ENCODE data around the gene MEMO1. TPM values are rescaled to one million over a fixed set of nuclear protein-coding genes. Genes with fewer than 3 reads are reported as not detected.
"Not testable (repeated sequence)": the region's sequence is repeated elsewhere in the genome, so short reads cannot be mapped to it uniquely, and the experiment has no call there.

Gene MEMO1
- 10 to 100 TPM; 24.3 to 56.6 (median 34.3) TPM for total RNA-seq

GRCh38 chr2:32010670-32011484 is at the start of gene MEMO1:
TSS of gene MEMO1 (minus strand) at chr2:32011008. CDS start at chr2:32010247, 761 bp downstream.
- 0 to 60% (median 0%) methylated on average over 1 to 4 of the region's 57 CpGs; no CpG with 5 or more reads in 1 of the 10 experiments for WGBS, 10 experiments
- Histone ChIP-seq H3K4me3 (peak within 1 kb of the TSS; percentile 80 to 94 (median 88)), H3K27ac (peak within 1 kb of the TSS; percentile 74 to 98), H3K4me1 (replicated peaks in 1 of 2) (peaks cover 9 to 14% of the 10 kb centered on the region in 2 donors)
- peak; percentile 61 to 89 (median 82) for ATAC-seq (replicated peaks in 6 of 8)
- in situ Hi-C loops (cut with MboI; ENCODE audit: low pct_unique_long_range_greater_than_20kb in 2 of 9, low sequenced_read_pairs in 9 of 9, unreplicated experiment in 9 of 9) = no loop called here

DNA sequence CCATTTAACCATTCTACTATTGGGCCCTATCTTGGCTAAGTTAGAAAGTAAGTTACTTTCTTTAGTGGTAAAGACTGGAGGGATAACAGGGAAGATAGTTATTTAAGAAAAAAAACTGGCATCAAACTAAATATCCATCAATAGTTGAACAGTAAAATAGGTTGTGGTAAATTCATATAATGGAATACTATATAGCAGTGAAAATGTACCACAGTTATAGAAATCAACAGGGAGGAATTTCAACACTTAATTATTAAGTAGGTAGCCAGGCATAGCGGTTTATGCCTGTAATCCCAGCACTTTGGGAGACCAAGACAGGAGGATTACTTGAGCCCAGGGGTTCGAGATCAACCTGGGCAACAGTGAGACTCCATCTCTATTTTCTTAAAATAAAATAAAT is 49.5 kb upstream of the MEMO1 start:
- no peak overlapping the region for H3K27ac ChIP-seq
- ATAC-seq (replicated peaks in 6 of 8) = no peak
- no peak overlapping the region for H3K4me3 ChIP-seq
- in situ Hi-C loops (cut with MboI; ENCODE audit: low pct_unique_long_range_greater_than_20kb in 2 of 9, low sequenced_read_pairs in 9 of 9, unreplicated experiment in 9 of 9) = no loop called here
- 55 to 100% (median 88%) methylated on average over 1 to 2 of the region's 2 CpGs; no CpG with 5 or more reads in 2 of the 10 experiments for WGBS, 10 experiments
- H3K4me1 ChIP-seq (replicated peaks in 1 of 2) = peaks cover 5 to 9% of the 10 kb centered on the region in 2 donors

- no peak overlapping the region for H3K4me3 ChIP-seq
- H3K27ac ChIP-seq = no peak overlapping the region
- 0 to 100% (median 95%) methylated on average over 1 to 2 of the region's 2 CpGs; no CpG with 5 or more reads in 1 of the 10 experiments for WGBS, 10 experiments
- no peak for ATAC-seq (replicated peaks in 6 of 8)
- in situ Hi-C loops (cut with MboI; ENCODE audit: low pct_unique_long_range_greater_than_20kb in 2 of 9, low sequenced_read_pairs in 9 of 9, unreplicated experiment in 9 of 9) = no loop called here
- H3K4me1 ChIP-seq (replicated peaks in 1 of 2) = peaks cover 0 to 5% of the 10 kb centered on the region in 2 donors
Observed at GRCh38 chr2:32058130-32058529, 47.3 kb upstream of the MEMO1 start.

DNA sequence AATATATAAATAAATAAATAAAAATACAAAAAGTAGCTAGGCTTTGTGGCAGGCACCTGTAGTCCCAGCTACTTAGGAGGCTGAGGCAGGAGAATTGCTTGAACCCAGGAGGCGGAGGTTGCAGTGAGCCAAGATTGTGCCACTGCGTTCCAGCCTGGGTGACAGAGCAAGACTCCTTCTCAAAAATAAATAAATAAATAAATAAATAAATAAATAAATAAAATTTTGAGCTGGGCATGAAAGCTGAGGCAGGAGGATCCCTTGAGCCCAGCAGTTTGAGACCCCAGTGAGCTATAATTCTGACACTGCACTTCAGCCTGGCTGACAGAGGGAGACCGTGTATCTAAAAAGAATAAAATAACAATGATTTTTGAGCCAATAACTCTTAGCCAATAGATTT is 43.8 kb upstream of the MEMO1 start:
- in situ Hi-C loops (cut with MboI; ENCODE audit: low pct_unique_long_range_greater_than_20kb in 2 of 9, low sequenced_read_pairs in 9 of 9, unreplicated experiment in 9 of 9); H3K4me1 ChIP-seq (replicated peaks in 1 of 2); H3K27ac ChIP-seq; H3K4me3 ChIP-seq; ATAC-seq (replicated peaks in 6 of 8): not testable (repeated sequence)
- 67 to 100% (median 85%) methylated on average over 1 to 3 of the region's 3 CpGs; no CpG with 5 or more reads in 1 of the 10 experiments for WGBS, 10 experiments

- no peak for ATAC-seq (replicated peaks in 6 of 8)
- Histone ChIP-seq H3K4me3 (no peak overlapping the region), H3K27ac (no peak overlapping the region), H3K4me1 (replicated peaks in 1 of 2) (no peaks in the 10 kb centered on the region)
- 76 to 98% (median 91%) methylated on average over 4 to 9 of the region's 11 CpGs; no CpG with 5 or more reads in 2 of the 10 experiments for WGBS, 10 experiments
- in situ Hi-C loops (cut with MboI; ENCODE audit: low pct_unique_long_range_greater_than_20kb in 2 of 9, low sequenced_read_pairs in 9 of 9, unreplicated experiment in 9 of 9) = no loop called here
Observed at GRCh38 chr2:32051836-32052439, 41.1 kb upstream of the MEMO1 start.

DNA sequence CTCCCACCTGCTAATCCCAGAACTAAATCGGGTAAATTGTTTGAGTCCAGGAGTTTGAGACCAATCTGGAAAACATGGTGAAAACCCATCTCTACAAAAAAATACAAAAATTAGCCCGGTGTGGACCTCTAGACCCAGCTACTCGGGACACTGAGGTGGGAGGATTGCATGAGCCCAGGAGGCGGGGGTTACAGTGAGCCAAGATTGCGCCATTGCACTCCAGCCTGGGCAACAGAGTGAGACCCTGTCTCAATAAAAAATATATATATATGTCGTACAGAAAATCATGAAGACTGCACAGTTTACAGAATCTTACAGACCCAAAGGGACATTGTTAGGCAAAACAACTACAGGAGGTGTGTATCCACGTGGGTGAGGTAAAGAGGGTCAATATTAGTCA is 32.8 kb upstream of the MEMO1 start:
- 0 to 90% (median 61%) methylated on average over 1 to 7 of the region's 7 CpGs; no CpG with 5 or more reads in 2 of the 10 experiments for WGBS, 10 experiments
- Histone ChIP-seq H3K4me1 (replicated peaks in 1 of 2) (peaks cover 3 to 4% of the 10 kb centered on the region in 2 donors), H3K4me3 (no peak overlapping the region), H3K27ac (no peak overlapping the region)
- ATAC-seq (replicated peaks in 6 of 8) = no peak
- in situ Hi-C loops (cut with MboI; ENCODE audit: low pct_unique_long_range_greater_than_20kb in 2 of 9, low sequenced_read_pairs in 9 of 9, unreplicated experiment in 9 of 9) = no loop called here

- 0 to 3% (median 0%) methylated on average over 4 to 19 of the region's 43 CpGs; no CpG with 5 or more reads in 5 of the 10 experiments for WGBS, 10 experiments
- Histone ChIP-seq H3K4me1 (replicated peaks in 1 of 2) (peaks cover 3 to 6% of the 10 kb centered on the region in 2 donors), H3K4me3 (peak within 1 kb of the TSS; percentile 63 to 95 (median 71)), H3K27ac (peak within 1 kb of the TSS; percentile 48 to 63)
- ATAC-seq (replicated peaks in 6 of 8) = peak; percentile 92 to 97 (median 95)
- in situ Hi-C loops (cut with MboI; ENCODE audit: low pct_unique_long_range_greater_than_20kb in 2 of 9, low sequenced_read_pairs in 9 of 9, unreplicated experiment in 9 of 9) = no loop called here
Observed at GRCh38 chr2:32039447-32040219, 28.8 kb upstream of the MEMO1 start, which contains the start of gene DPY30. TSS of gene DPY30 (minus strand) at chr2:32039805. CDS start at chr2:32039456, 349 bp downstream.

DNA sequence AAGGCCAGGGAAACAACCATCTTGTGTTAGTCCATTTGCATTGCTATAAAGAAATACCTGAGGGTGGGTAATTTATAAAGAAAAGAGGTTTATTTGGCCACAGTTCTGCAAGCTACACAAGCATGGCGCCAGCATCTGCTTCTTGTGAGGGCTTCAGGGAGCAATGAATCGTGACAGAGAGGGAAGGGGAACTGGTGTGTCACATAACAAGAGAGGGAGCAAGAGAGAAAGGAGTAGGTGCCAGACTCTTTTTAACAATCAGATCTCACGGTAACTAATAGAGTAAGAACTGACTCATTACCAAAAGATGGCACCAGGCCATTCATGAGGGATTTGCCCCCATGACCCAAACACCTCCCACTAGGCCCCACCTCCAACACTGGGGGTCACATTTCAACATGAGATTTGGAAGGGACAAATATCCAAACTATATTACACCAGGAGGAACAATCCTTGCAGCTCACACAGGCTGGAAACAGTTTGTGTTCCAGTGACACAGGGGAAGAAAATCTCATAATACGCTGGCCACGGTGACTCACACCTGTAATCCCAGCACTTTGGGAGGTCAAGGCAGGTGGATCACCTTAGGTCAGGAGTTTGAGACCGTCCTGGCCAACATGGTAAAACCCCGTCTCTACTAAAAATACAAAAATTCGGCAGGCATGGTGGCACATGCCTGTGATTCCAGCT is 23.5 kb upstream of the MEMO1 start:
- 70 to 100% (median 90%) methylated on average over 1 to 8 of the region's 8 CpGs for WGBS, 10 experiments
- H3K27ac ChIP-seq; ATAC-seq (replicated peaks in 6 of 8); H3K4me3 ChIP-seq; H3K4me1 ChIP-seq (replicated peaks in 1 of 2); in situ Hi-C loops (cut with MboI; ENCODE audit: low pct_unique_long_range_greater_than_20kb in 2 of 9, low sequenced_read_pairs in 9 of 9, unreplicated experiment in 9 of 9): not testable (repeated sequence)

DNA sequence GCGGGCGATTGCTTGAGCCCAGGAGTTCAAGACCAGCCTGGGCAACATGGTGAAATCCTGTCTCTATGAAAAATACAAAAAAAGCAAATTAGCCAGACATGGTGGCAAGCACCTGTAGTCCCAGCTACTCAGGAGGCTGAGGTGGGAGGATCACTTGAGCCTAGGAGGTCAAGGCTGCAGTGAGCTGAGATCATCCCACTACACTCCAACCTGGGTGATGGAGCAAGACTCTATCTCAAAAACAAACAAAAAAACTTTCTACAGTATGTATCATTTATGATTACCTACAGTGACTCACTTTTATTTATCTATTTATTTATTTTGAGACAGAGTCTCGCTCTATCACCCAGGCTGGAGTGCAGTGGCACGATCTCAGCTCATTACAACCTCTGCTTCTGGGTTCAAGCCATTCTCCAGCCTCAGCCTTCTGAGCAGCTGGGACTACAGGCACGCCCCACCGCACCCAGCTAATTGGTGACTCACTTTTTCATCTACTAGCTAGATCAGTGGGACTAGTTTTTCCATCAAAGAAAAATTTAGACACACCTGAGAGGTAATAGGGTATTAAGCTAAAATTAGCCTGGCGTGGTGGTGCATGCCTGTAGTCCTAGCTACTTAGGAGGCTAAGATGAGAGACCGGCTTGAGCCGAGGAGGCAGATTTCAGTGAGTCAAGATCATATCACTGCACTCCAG is 8.1 kb upstream of the MEMO1 start:
- H3K4me1 ChIP-seq (replicated peaks in 1 of 2); H3K4me3 ChIP-seq; H3K27ac ChIP-seq; in situ Hi-C loops (cut with MboI; ENCODE audit: low pct_unique_long_range_greater_than_20kb in 2 of 9, low sequenced_read_pairs in 9 of 9, unreplicated experiment in 9 of 9): not testable (repeated sequence)
- peak in 2 of 8 experiments; percentile 54 to 89 for ATAC-seq (replicated peaks in 6 of 8)
- 78 to 100% (median 97%) methylated on average over 1 to 9 of the region's 9 CpGs; no CpG with 5 or more reads in 2 of the 10 experiments for WGBS, 10 experiments

- ATAC-seq (replicated peaks in 6 of 8) = no peak
- Histone ChIP-seq H3K4me1 (replicated peaks in 1 of 2) (peaks cover 4 to 11% of the 10 kb centered on the region in 2 donors), H3K27ac (no peak overlapping the region), H3K4me3 (no peak overlapping the region)
- WGBS, 10 experiments = 88 to 100% (median 100%) methylated on average over 1 of the region's 1 CpG; no CpG with 5 or more reads in 2 of the 10 experiments
- in situ Hi-C loops (cut with MboI; ENCODE audit: low pct_unique_long_range_greater_than_20kb in 2 of 9, low sequenced_read_pairs in 9 of 9, unreplicated experiment in 9 of 9) = no loop called here
Observed at GRCh38 chr2:32012872-32013271, 2.1 kb upstream of the MEMO1 start.

- ATAC-seq (replicated peaks in 6 of 8) = no peak
- in situ Hi-C loops (cut with MboI; ENCODE audit: low pct_unique_long_range_greater_than_20kb in 2 of 9, low sequenced_read_pairs in 9 of 9, unreplicated experiment in 9 of 9) = no loop called here
Observed at GRCh38 chr2:32011485-32011960, 715 bp upstream of the MEMO1 start.

More at GRCh38 chr2:32011485-32011960, 715 bp upstream of the MEMO1 start:
- Histone ChIP-seq H3K27ac (peak overlapping the region in 1 of 2 donors; percentile 98), H3K4me1 (replicated peaks in 1 of 2) (peaks cover 9 to 14% of the 10 kb centered on the region in 2 donors), H3K4me3 (peak overlapping the region; percentile 80 to 94 (median 88))
- WGBS, 10 experiments = 0 to 94% (median 67%) methylated on average over 1 to 5 of the region's 5 CpGs; no CpG with 5 or more reads in 1 of the 10 experiments

Measured in motor neuron (in vitro differentiated cells).